HepG2 (cell line): ENCODE results near the gene ZBP1. TPM values are rescaled to one million over a fixed set of nuclear protein-coding genes. Genes with fewer than 3 reads are reported as not detected.

Experiments
- ATAC-seq: fragments of 200-7000 bp; cut with Tn5 transposase; 3 replicates; pipeline ENCODE4 v1.9.1; 2020; ENCODE audit warnings: mild to moderate bottlenecking, moderate library complexity
- BruUV-seq: library from RNA; stranded (reverse); fragments of 400-500 nt; replicated peaks from 2 replicates; lab custom pipeline; 2021; lab: Mats Ljungman, UMichigan
- CTCF ChIA-PET: fragments of 300-600 bp; formaldehyde crosslinking; extraction: SDS; loops from one replicate; lab custom pipeline; 2021; ENCODE audit warnings: low total read pairs, inconsistent platforms, low intra/inter-chr PET ratio; lab: Yijun Ruan, JAX
- POLR2A ChIA-PET: fragments of 350-600 bp; sonication (Branson Sonifier 250); formaldehyde crosslinking; loops from one replicate; lab custom pipeline; 2020; ENCODE audit warnings: antibody characterized with exemption, inconsistent platforms; lab: Yijun Ruan, JAX
- DNase-seq: peaks from one replicate; pipeline ENCODE4 v3.0.0-alpha.2; 2015; ENCODE audit warnings: low spot score
- FAIRE-seq: peaks from 3 replicates; lab custom pipeline; 2011; peaks lifted over from hg19 to GRCh38; lab: Jason Lieb, UNC
- H2AFZ ChIP-seq: one replicate; pipeline ENCODE4 v1.6.1; 2011; ENCODE audit warnings: low read length, inconsistent platforms
- H3K27ac ChIP-seq: fragments of 300-600 bp; 3 replicates; pipeline ENCODE4 v1.8.0; 2011; ENCODE audit warnings: mixed run types, mild to moderate bottlenecking, mixed read lengths, low read length, inconsistent platforms; ENCODE audit not compliant: insufficient read depth; ENCODE audit errors: extremely low read length
- H3K27me3 ChIP-seq, 2 experiments: fragments of 200-600 bp in 1 of 2; 2 replicates in 1 of 2; 3 replicates in 1 of 2; pipeline versions ENCODE4 v1.6.0 to v1.8.0; 2011; ENCODE audit warnings: low read length in 2 of 2, mild to moderate bottlenecking in 2 of 2, moderate library complexity in 2 of 2, inconsistent platforms in 1 of 2; ENCODE audit not compliant: insufficient read depth in 2 of 2, control insufficient read depth in 1 of 2
- H3K36me3 ChIP-seq, 2 experiments: fragments of 200-600 bp in 1 of 2; replicated peaks in 1 of 2; 2 replicates in 1 of 2; 3 replicates in 1 of 2; pipeline versions ENCODE4 v1.5.1 to v1.8.0; 2011; ENCODE audit warnings: low read length in 2 of 2, inconsistent platforms in 1 of 2; ENCODE audit not compliant: insufficient read depth in 2 of 2, control insufficient read depth in 1 of 2
- H3K4me1 ChIP-seq: 2 replicates; pipeline ENCODE4 v1.5.1; 2012; ENCODE audit warnings: low read length, inconsistent platforms; ENCODE audit not compliant: insufficient read depth
- H3K4me2 ChIP-seq: 2 replicates; pipeline ENCODE4 v1.6.0; 2011; ENCODE audit warnings: low read depth, low read length, inconsistent platforms
- H3K4me3 ChIP-seq, 3 experiments: fragments of 200-600 bp in 1 of 3; sonication (generic), shearing (Covaris generic) in 1 of 3; replicated peaks in 1 of 3; 2 replicates each; pipeline ENCODE4 v1.5.1; 2011 to 2016; ENCODE audit warnings: low read length in 3 of 3, inconsistent platforms in 2 of 3, low read depth in 2 of 3, mild to moderate bottlenecking in 2 of 3, control low read depth in 1 of 3, mixed read lengths in 1 of 3; ENCODE audit not compliant: insufficient read depth in 1 of 3
- H3K79me2 ChIP-seq: one replicate; pipeline ENCODE4 v1.6.1; 2011; ENCODE audit warnings: low read length, inconsistent platforms; ENCODE audit not compliant: insufficient read depth
- H3K9ac ChIP-seq: 2 replicates; pipeline ENCODE4 v1.6.0; 2011; ENCODE audit warnings: mild to moderate bottlenecking, low read depth, low read length, inconsistent platforms; ENCODE audit not compliant: insufficient read depth
- H3K9me3 ChIP-seq: 2 replicates; pipeline ENCODE4 v1.5.1; 2012; ENCODE audit warnings: mild to moderate bottlenecking, low read length
- H4K20me1 ChIP-seq: 2 replicates; pipeline ENCODE4 v1.6.0; 2011; ENCODE audit warnings: inconsistent platforms, mild to moderate bottlenecking, low read length, moderate library complexity; ENCODE audit not compliant: insufficient read depth
- ATF2 ChIP-seq: sonication (generic); formaldehyde crosslinking; IDR thresholded peaks from 2 replicates; pipeline ENCODE4 v1.4.0; 2020; ENCODE audit warnings: missing genetic modification reagents
- DMAP1 ChIP-seq: IDR thresholded peaks from 2 replicates; pipeline ENCODE4 v1.6.1; 2016
- KDM5B ChIP-seq: sonication (generic); formaldehyde crosslinking; IDR thresholded peaks from 2 replicates; pipeline ENCODE4 v1.4.0; 2020; ENCODE audit warnings: missing genetic modification reagents, mild to moderate bottlenecking, borderline replicate concordance
- KLF16 ChIP-seq, 2 experiments: sonication (generic) in 1 of 2; formaldehyde crosslinking in 1 of 2; IDR thresholded peaks; 2 replicates each; pipeline versions ENCODE4 v1.6.1 to v1.8.0; 2016 to 2023; ENCODE audit warnings: missing genetic modification reagents in 2 of 2, missing compliant biosample characterization in 1 of 2
- MAZ ChIP-seq, 2 experiments: sonication (generic) in 1 of 2; formaldehyde crosslinking in 1 of 2; IDR thresholded peaks; 2 replicates each; pipeline versions ENCODE4 v1.5.0 to v1.6.1; 2012 to 2020; ENCODE audit warnings: low read depth in 2 of 2, mild to moderate bottlenecking in 2 of 2, borderline replicate concordance in 1 of 2, improper control_type of control experiment in 1 of 2, low read length in 1 of 2, missing genetic modification reagents in 1 of 2, moderate library complexity in 1 of 2
- MLX ChIP-seq: IDR thresholded peaks from 2 replicates; pipeline ENCODE4 v1.6.1; 2016
- POLR2G ChIP-seq: fragments of 200-400 bp; formaldehyde crosslinking; IDR thresholded peaks from 2 replicates; pipeline ENCODE4 v1.6.1; 2018; ENCODE audit warnings: mild to moderate bottlenecking, low read depth, low read length, moderate library complexity
- RCOR2 ChIP-seq: IDR thresholded peaks from 2 replicates; pipeline ENCODE4 v1.6.1; 2016; ENCODE audit warnings: missing biosample characterization, missing genetic modification reagents
- TRIM22 ChIP-seq: fragments of 450-650 bp; IDR thresholded peaks from 2 replicates; pipeline ENCODE4 v1.6.1; 2017
- ZNF24 ChIP-seq: fragments of 450-650 bp; IDR thresholded peaks from 2 replicates; pipeline ENCODE4 v1.6.1; 2017; ENCODE audit warnings: antibody characterized with exemption, mild to moderate bottlenecking
- ZNF503 ChIP-seq: sonication (generic); formaldehyde crosslinking; IDR thresholded peaks from 2 replicates; pipeline ENCODE4 v1.4.0; 2020; ENCODE audit warnings: missing genetic modification reagents
- ZNF609 ChIP-seq: sonication (generic); formaldehyde crosslinking; IDR thresholded peaks from 2 replicates; pipeline ENCODE4 v1.4.0; 2020; ENCODE audit warnings: mild to moderate bottlenecking, missing genetic modification reagents, borderline replicate concordance
- ZNF75D ChIP-seq: sonication (generic); formaldehyde crosslinking; IDR thresholded peaks from 2 replicates; pipeline ENCODE4 v1.8.1; 2023; ENCODE audit warnings: missing genetic modification reagents, mild to moderate bottlenecking, borderline replicate concordance
- ZNF781 ChIP-seq: sonication (generic); formaldehyde crosslinking; IDR thresholded peaks from 2 replicates; pipeline ENCODE4 v1.5.1; 2020; ENCODE audit warnings: borderline replicate concordance, mild to moderate bottlenecking, missing genetic modification reagents; ENCODE audit errors: not compliant biosample characterization
- ZNF782 ChIP-seq: sonication (generic); formaldehyde crosslinking; IDR thresholded peaks from 2 replicates; pipeline ENCODE4 v1.4.0; 2020; ENCODE audit warnings: missing genetic modification reagents, mild to moderate bottlenecking, borderline replicate concordance
- WGBS: methylation state at CpG from one replicate; pipeline ENCODE4 v1.1.6; 2017; ENCODE audit warnings: low lambda C conversion rate; 5-methylcytosine and 5-hydroxymethylcytosine counted together
- in situ Hi-C: cut with HindIII; loops from 2 replicates; pipeline ENCODE4 v1.10.0; 2017; ENCODE audit warnings: low pct_unique_long_range_greater_than_20kb; ENCODE audit not compliant: extremely low pct_ligation_motif_present
- intact Hi-C: fragments of 100-400 bp; cut with micrococcal nuclease; formaldehyde crosslinking; loops from one replicate; pipeline ENCODE4 v1.10.0; 2022; ENCODE audit not compliant: unreplicated experiment
- polyA plus RNA-seq, 8 experiments: library from polyadenylated mRNA; depleted of rRNA in 3 of 8; stranded (reverse) in 7 of 8; unstranded in 1 of 8; fragments of >200 nt; fragmentation: Illumina TruSeq in 4 of 8; extraction: Trizol in 4 of 8; gene quantifications; 2 replicates each; pipeline versions ENCODE4 v1.2.1 to v1.2.3, GENCODE V29; 2011 to 2016; ENCODE audit warnings: low read depth in 4 of 8, missing spikeins in 1 of 8, mixed read lengths in 1 of 8; ENCODE audit not compliant: insufficient read depth in 1 of 8
- total RNA-seq, 5 experiments: library from RNA; depleted of rRNA; stranded (reverse); fragments of >200 nt; fragmentation: Illumina TruSeq; extraction: Trizol; gene quantifications; 2 replicates each; pipeline ENCODE4 v1.2.3, GENCODE V29; 2016; ENCODE audit warnings: low read depth in 1 of 5

Gene ZBP1
- total and polyA plus RNA-seq, 2 of the 13 experiments (the other 11 are each of a cell fraction or from before 2014, with no cell fraction given): not detected

- DNase-seq (no peak), FAIRE-seq (no peak)
- CTCF ChIA-PET: no interaction called here
- in situ Hi-C loops: no loop called here
- Histone ChIP-seq H3K9ac (no peak overlapping the region), H2AFZ (no peak overlapping the region), H3K79me2 (no peaks in the 10 kb centered on the region), H3K36me3 (no peaks in the 10 kb centered on the region)
- BruUV-seq: no TSS peak
- no peak for TF ChIP-seq ZNF503 (CRISPR knock-in tag)
- TF ChIP-seq DMAP1 (CRISPR knock-in tag): no peak
- TF ChIP-seq ATF2 (CRISPR knock-in tag): no peak
- no peak for TF ChIP-seq MLX (CRISPR knock-in tag)
- no peak for TF ChIP-seq MAZ (IDR thresholded peaks at IDR 0.05; ENCODE audit: borderline replicate concordance, low read depth, low read length)
- TF ChIP-seq MAZ (CRISPR knock-in tag; IDR thresholded peaks at IDR 0.05; ENCODE audit: low read depth): no peak
- TF ChIP-seq TRIM22: no peak
- TF ChIP-seq ZNF609 (CRISPR knock-in tag): no peak
- no peak for TF ChIP-seq ZNF75D (CRISPR knock-in tag)
- no peak for TF ChIP-seq ZNF781
- no peak for TF ChIP-seq KLF16 (CRISPR knock-in tag; IDR thresholded peaks at IDR 0.05)
- no peak for TF ChIP-seq RCOR2
- no peak for TF ChIP-seq ZNF24
- TF ChIP-seq KDM5B: no peak
- no peak for TF ChIP-seq ZNF782 (CRISPR knock-in tag)
- no peak for TF ChIP-seq POLR2G
- TF ChIP-seq, all 625 proteins: peak for 0
- 16% methylated on average over 13 of the region's 13 CpGs for WGBS
- Histone ChIP-seq H3K4me1 (no peaks in the 10 kb centered on the region), H3K27ac (no peak overlapping the region), H3K27me3 (peaks cover 20 to 93% of the 10 kb centered on the region in 2 experiments; a peak in 4 of 5 replicates), H3K4me3 (no peak overlapping the region), H3K9me3 (no peaks in the 10 kb centered on the region), H4K20me1 (no peaks in the 10 kb centered on the region; the same call in 1 of the 2 replicates), H3K4me2 (no peak overlapping the region)
- intact Hi-C loops: no loop called here
- no peak for ATAC-seq
- POLR2A ChIA-PET: no interaction called here
Measured at GRCh38 chr20:57666834-57667157, 46.6 kb upstream of the ZBP1 start.
